ENCODE measurements around the gene OSBPL9.

OSBPL9 gene

DNA sequence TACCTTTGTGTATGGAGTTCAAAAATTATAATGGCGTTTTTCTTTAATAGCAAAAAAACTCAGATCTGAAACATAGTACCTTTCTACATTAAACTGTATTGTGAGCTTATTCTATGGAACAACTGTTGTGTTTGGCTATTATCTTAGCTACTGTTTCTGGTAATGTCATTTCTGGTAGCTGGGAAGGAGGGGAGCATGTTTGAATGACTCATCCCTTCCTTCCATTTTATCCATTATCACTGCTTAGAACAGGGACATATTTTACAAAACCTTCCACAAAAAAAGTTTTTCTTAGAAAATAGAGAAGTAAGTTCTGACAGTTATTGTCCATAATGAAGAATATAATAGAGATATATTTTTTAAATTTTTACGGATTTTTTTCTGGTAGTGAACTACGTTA is 133.3 kb downstream of the OSBPL9 start:
- Histone ChIP-seq H3K9me2 (ENCODE audit: low read depth, low read length) (no peaks in the 10 kb centered on the region), H4K20me1 (ENCODE audit: insufficient read depth, low read length) (no peaks in the 10 kb centered on the region), H3K27me3 (ENCODE audit: insufficient read depth, low read length) (no peaks in the 10 kb centered on the region), H3K4me1 (ENCODE audit: insufficient read depth, low read length, severe bottlenecking) (no peaks in the 10 kb centered on the region), H3K4me2 (ENCODE audit: low read length) (no peak overlapping the region), H2AFZ (ENCODE audit: low read length) (no peak overlapping the region), H3K9ac (ENCODE audit: low read length) (no peak overlapping the region), H3K36me3 (ENCODE audit: insufficient read depth, low read length) (peaks cover 44% of the 10 kb centered on the region), H3K79me2 (ENCODE audit: insufficient read depth, low read length) (no peaks in the 10 kb centered on the region), H3F3A (ENCODE audit: insufficient read depth, low read length) (no peaks in the 10 kb centered on the region), H3K9me3 (ENCODE audit: low read length) (no peaks in the 10 kb centered on the region), H3K27ac (ENCODE audit: low read depth, low read length, poor library complexity, severe bottlenecking) (no peak overlapping the region), H3K4me3 (ENCODE audit: low read depth, low read length, poor library complexity, severe bottlenecking) (no peak overlapping the region)
- TF ChIP-seq, protein P1, sequence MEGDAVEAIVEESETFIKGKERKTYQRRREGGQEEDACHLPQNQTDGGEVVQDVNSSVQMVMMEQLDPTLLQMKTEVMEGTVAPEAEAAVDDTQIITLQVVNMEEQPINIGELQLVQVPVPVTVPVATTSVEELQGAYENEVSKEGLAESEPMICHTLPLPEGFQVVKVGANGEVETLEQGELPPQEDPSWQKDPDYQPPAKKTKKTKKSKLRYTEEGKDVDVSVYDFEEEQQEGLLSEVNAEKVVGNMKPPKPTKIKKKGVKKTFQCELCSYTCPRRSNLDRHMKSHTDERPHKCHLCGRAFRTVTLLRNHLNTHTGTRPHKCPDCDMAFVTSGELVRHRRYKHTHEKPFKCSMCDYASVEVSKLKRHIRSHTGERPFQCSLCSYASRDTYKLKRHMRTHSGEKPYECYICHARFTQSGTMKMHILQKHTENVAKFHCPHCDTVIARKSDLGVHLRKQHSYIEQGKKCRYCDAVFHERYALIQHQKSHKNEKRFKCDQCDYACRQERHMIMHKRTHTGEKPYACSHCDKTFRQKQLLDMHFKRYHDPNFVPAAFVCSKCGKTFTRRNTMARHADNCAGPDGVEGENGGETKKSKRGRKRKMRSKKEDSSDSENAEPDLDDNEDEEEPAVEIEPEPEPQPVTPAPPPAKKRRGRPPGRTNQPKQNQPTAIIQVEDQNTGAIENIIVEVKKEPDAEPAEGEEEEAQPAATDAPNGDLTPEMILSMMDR (IDR thresholded peaks at IDR 0.05; ENCODE audit: low read length): no peak
- no peak for TF ChIP-seq EZH2 (IDR thresholded peaks at IDR 0.05; ENCODE audit: borderline replicate concordance, low read length)

DNA sequence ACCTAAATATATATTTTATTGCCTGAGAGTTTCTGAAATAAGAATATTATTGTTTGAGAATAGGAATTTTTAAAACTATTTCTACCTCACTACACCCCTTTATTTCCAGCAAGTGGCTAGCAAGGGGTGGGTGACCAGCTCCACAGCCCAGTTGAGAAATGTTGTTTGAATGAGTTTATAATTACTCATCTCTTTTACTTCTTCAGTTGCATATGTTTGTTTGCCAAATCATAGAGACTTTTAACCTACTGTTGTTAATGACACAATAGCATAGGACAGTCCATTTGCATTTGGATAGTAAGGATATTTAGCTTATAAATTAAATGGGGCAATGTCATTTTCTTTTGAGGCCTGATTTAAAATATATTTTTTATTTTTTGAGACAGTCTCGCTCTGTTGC is 133.8 kb downstream of the OSBPL9 start:
- Histone ChIP-seq H3K9me3 (ENCODE audit: low read length) (no peaks in the 10 kb centered on the region), H2AFZ (ENCODE audit: low read length) (no peak overlapping the region), H3K27me3 (ENCODE audit: insufficient read depth, low read length) (no peaks in the 10 kb centered on the region), H3K27ac (ENCODE audit: low read depth, low read length, poor library complexity, severe bottlenecking) (no peak overlapping the region), H3K9me2 (ENCODE audit: low read depth, low read length) (no peaks in the 10 kb centered on the region), H4K20me1 (ENCODE audit: insufficient read depth, low read length) (no peaks in the 10 kb centered on the region), H3K4me2 (ENCODE audit: low read length) (no peak overlapping the region), H3K79me2 (ENCODE audit: insufficient read depth, low read length) (no peaks in the 10 kb centered on the region), H3K9ac (ENCODE audit: low read length) (no peak overlapping the region), H3K4me3 (ENCODE audit: low read depth, low read length, poor library complexity, severe bottlenecking) (no peak overlapping the region), H3K4me1 (ENCODE audit: insufficient read depth, low read length, severe bottlenecking) (no peaks in the 10 kb centered on the region), H3K36me3 (ENCODE audit: insufficient read depth, low read length) (peaks cover 49% of the 10 kb centered on the region), H3F3A (ENCODE audit: insufficient read depth, low read length) (no peaks in the 10 kb centered on the region)
- TF ChIP-seq, protein P1 (IDR thresholded peaks at IDR 0.05; ENCODE audit: low read length): no peak
- no peak for TF ChIP-seq EZH2 (IDR thresholded peaks at IDR 0.05; ENCODE audit: borderline replicate concordance, low read length)

DNA sequence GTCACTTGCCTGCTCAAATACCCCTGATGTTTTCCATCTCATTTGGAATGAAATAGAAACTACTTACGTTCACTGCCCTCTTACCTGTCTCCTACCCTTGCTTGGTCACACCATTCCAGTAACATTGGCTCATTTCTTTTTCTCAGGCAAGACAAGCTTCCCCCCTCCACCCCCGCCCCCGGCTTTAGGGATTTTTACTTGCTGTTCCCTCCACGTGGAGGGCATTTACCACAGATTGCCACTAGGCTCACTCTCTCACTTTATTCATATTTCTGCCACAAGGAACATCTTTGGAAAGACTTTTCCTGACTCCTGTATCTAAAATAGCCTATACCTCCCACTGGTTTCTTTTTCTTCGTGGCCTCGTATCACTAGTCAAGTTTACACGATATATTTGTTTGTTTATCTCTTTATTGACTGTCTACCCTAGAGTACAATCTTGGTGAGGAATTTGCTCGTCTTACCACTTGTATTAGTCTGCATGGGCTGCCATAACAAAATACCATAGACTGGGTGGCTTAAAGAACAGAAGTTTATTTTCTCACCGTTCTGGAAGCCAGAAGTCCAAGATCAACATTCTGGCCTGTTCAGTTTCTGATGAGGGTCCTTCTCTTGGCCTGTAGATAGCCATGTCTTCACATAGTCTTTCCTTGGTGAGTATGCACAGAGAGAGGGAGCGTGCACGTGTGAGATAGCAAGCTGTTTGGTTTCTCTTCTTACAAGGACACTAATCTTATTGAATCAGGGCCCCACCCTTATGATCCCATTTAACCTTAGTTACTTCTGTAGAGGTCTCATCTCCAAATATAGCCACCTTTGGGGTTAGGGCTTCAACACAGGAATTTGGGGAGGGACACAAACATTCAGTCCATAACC is 135.4 kb downstream of the OSBPL9 start:
- H3F3A ChIP-seq (ENCODE audit: insufficient read depth, low read length): no peaks in the 10 kb centered on the region
- no peaks in the 10 kb centered on the region for H3K9me3 ChIP-seq (ENCODE audit: low read length)
- H4K20me1 ChIP-seq (ENCODE audit: insufficient read depth, low read length): no peaks in the 10 kb centered on the region
- H3K4me3 ChIP-seq (ENCODE audit: low read depth, low read length, poor library complexity, severe bottlenecking): no peak overlapping the region
- H3K36me3 ChIP-seq (ENCODE audit: insufficient read depth, low read length): peaks cover 47% of the 10 kb centered on the region
- H3K4me2 ChIP-seq (ENCODE audit: low read length): no peak overlapping the region
- no peaks in the 10 kb centered on the region for H3K9me2 ChIP-seq (ENCODE audit: low read depth, low read length)
- H3K79me2 ChIP-seq (ENCODE audit: insufficient read depth, low read length): no peaks in the 10 kb centered on the region
- no peaks in the 10 kb centered on the region for H3K27me3 ChIP-seq (ENCODE audit: insufficient read depth, low read length)
- H2AFZ ChIP-seq (ENCODE audit: low read length): no peak overlapping the region
- no peak overlapping the region for H3K27ac ChIP-seq (ENCODE audit: low read depth, low read length, poor library complexity, severe bottlenecking)
- no peak for TF ChIP-seq EZH2 (IDR thresholded peaks at IDR 0.05; ENCODE audit: borderline replicate concordance, low read length)
- TF ChIP-seq, protein P1 (IDR thresholded peaks at IDR 0.05; ENCODE audit: low read length): no peak
- no peaks in the 10 kb centered on the region for H3K4me1 ChIP-seq (ENCODE audit: insufficient read depth, low read length, severe bottlenecking)
- H3K9ac ChIP-seq (ENCODE audit: low read length): no peak overlapping the region

Measured in OCI-LY1 (cell line).